Muscle layer of colon (tissue), 2 donors: ENCODE measurements around the gene C3orf52.

ENCODE experiments used
- H3K27ac ChIP-seq: one replicate; pipeline ENCODE4 v1.7.0; 2013; ENCODE audit warnings: low read depth, mild to moderate bottlenecking, low read length, moderate library complexity
- H3K27me3 ChIP-seq, 2 donors: one replicate each; pipeline ENCODE4 v1.7.0; 2013; ENCODE audit warnings: low read length in 2 of 2, mild to moderate bottlenecking in 2 of 2; ENCODE audit not compliant: insufficient read depth in 2 of 2, control insufficient read depth in 1 of 2
- H3K36me3 ChIP-seq: one replicate; pipeline ENCODE4 v1.7.0; 2013; ENCODE audit warnings: mild to moderate bottlenecking, low read length; ENCODE audit not compliant: insufficient read depth
- H3K4me1 ChIP-seq: one replicate; pipeline ENCODE4 v1.7.0; 2013; ENCODE audit warnings: mild to moderate bottlenecking, low read length; ENCODE audit not compliant: insufficient read depth
- H3K4me3 ChIP-seq, 2 donors: one replicate each; pipeline ENCODE4 v1.7.0; 2013; ENCODE audit warnings: low read length in 2 of 2, low read depth in 1 of 2, mild to moderate bottlenecking in 1 of 2, moderate library complexity in 1 of 2
- H3K9ac ChIP-seq: one replicate; pipeline ENCODE4 v1.7.0; 2013; ENCODE audit warnings: low read length
- H3K9me3 ChIP-seq: one replicate; pipeline ENCODE4 v1.7.0; 2013; ENCODE audit warnings: mild to moderate bottlenecking, low read length
- donor health status: abdominal sarcoma.
- donor health status: Adenocarcinoma of cecum.

The C3orf52 gene

DNA sequence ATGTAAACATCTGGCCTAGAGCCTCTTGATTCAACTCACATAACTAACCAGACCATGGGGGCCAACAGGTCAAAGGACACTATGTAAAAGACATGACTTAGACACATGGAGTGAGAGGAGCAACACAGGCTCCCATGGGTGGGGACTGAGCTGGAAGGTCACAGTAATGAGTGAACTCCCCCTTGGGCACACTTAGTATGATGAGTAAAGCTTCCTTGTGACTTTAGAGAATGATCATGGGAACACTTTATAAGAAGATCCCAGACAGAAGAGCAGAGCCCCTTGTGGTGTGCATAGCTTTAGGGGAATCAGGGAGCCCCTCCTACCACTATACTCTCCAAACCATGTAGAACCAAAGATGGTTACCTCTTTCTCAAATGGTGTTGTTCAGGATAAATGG lies 36.7 kb downstream of the C3orf52 start:
- H3K9ac ChIP-seq: no peak overlapping the region
- H3K4me3 ChIP-seq: no peak overlapping the region
- no peaks in the 10 kb centered on the region for H3K9me3 ChIP-seq
- no peaks in the 10 kb centered on the region for H3K4me1 ChIP-seq
- no peaks in the 10 kb centered on the region for H3K27me3 ChIP-seq
- no peaks in the 10 kb centered on the region for H3K36me3 ChIP-seq
- H3K27ac ChIP-seq: no peak overlapping the region

DNA sequence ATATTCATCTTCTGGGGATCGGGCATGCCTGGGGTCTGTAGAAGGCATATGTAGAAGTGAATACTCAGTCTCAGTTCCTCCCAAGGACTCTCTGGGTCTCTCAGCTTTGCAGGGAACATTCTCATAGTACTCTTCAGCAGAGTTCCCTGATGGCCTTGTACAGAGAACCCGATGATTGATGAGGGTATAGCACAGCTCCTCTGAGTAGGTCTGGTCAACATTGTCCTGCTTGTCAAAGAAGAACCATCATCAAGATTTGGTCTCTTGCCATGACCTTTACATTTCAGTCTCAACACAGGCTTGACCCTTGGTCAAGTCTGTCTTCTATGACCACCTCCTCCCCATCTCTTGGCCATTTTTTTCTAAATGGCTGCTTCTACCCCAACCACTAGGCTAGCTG lies 37.4 kb downstream of the C3orf52 start:
- Histone ChIP-seq H3K36me3 (no peaks in the 10 kb centered on the region), H3K9me3 (no peaks in the 10 kb centered on the region), H3K27me3 (no peaks in the 10 kb centered on the region), H3K27ac (no peak overlapping the region), H3K9ac (no peak overlapping the region), H3K4me3 (no peak overlapping the region), H3K4me1 (no peaks in the 10 kb centered on the region)

DNA sequence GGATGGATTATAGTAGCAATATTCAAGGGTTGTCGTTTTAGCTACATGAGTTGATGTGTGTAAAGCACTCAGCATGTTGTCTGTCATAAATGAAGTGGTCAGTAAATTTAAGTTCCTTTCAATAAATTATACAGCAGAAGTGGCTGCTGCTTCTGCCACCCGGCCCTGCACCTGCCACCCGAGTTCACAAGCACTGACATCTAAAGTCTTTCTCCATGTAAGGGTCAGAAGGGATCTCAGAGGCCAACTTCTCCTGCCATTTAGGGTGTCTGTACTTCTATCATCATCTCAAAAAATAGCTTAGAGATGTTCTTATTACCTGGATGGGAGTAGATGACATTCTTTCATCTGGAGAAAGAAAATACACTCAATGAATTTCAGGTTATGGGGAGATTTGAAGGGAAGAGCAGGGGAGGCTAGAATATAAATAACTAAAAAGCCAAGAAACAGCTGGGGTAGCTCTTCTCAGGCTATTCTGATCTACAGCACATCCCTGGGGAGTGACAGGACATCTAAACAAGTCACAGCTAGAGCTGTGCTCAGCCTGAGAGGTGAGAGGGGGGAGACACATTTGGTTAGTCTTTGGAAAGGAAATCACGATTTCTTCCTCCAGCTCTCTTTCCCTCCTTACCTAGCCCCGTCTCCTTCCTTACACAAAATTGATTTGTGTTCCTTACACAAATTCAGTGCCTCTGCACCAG lies 38.9 kb downstream of the C3orf52 start:
- no peak overlapping the region for H3K9ac ChIP-seq
- no peaks in the 10 kb centered on the region for H3K9me3 ChIP-seq
- no peaks in the 10 kb centered on the region for H3K27me3 ChIP-seq
- no peaks in the 10 kb centered on the region for H3K4me1 ChIP-seq
- no peak overlapping the region for H3K4me3 ChIP-seq
- no peaks in the 10 kb centered on the region for H3K36me3 ChIP-seq
- no peak overlapping the region for H3K27ac ChIP-seq

DNA sequence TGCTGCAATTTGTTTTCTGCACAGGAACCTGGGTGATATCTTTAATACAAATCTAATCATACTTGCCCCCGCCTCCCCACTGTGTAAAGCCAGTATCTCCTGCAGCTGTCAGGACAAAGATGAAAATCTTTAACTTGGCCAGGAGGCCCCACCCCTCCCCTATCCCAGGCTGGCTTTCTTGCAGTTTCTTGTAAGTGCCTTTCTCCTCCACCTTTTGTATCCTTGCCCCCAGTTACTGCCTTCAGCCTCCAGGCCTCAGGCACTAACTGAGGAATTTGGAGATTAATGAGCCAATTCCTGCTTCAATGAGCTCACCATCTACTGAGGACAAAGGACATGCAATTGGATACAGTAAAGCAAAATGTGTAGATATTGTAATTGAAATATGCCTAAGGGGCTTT lies 40.3 kb downstream of the C3orf52 start:
- Histone ChIP-seq H3K27me3 (no peaks in the 10 kb centered on the region), H3K9ac (no peak overlapping the region), H3K27ac (no peak overlapping the region), H3K36me3 (no peaks in the 10 kb centered on the region), H3K4me1 (no peaks in the 10 kb centered on the region), H3K4me3 (no peak overlapping the region), H3K9me3 (no peaks in the 10 kb centered on the region)

DNA sequence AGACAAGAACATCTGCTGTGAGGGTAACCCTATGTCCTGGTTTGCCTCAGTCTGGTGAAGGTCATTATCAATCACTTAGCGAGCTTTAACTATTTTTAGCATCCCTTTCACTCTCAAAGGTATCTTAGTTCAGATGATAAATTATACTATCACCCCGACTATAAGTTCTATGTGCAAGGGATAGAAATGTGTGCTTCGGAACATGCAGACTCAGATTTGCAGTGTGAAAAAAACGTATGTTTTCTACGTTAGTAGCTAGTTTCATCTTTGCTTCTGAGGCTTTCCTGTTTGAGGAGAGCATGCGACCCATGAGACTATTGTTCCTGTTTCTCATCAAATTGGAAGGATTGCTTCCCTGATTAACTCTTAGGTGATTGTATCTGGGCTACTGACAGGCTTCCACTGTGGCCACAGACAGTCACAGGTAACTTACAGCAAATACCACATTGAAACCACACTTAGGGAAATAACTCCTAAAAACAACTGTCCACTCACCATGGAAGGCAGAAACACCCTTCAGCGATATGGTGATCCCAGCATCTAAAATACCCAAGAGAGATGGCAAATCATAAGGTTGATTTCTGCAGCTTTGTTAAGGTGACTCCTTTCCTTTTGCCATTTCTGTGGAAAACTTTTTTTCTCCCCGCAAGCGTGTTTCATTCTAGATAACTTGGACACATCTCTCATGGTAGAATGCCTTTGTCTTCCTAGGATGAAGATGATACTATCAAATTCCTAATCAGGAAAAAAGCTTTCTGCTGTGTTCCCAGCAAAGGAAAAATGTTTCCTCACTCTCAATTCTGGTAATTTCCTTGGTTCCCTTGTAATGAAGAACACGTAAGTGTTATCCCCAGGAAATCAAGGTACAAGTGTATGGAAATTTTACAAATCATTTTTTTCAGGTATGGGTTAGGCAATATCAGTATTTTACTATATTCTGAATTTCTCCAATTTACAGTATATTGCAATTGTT lies 41.6 kb downstream of the C3orf52 start:
- Histone ChIP-seq H3K9me3 (no peaks in the 10 kb centered on the region), H3K27ac (no peak overlapping the region), H3K36me3 (no peaks in the 10 kb centered on the region), H3K9ac (no peak overlapping the region), H3K4me3 (no peak overlapping the region), H3K27me3 (no peaks in the 10 kb centered on the region), H3K4me1 (no peaks in the 10 kb centered on the region)

DNA sequence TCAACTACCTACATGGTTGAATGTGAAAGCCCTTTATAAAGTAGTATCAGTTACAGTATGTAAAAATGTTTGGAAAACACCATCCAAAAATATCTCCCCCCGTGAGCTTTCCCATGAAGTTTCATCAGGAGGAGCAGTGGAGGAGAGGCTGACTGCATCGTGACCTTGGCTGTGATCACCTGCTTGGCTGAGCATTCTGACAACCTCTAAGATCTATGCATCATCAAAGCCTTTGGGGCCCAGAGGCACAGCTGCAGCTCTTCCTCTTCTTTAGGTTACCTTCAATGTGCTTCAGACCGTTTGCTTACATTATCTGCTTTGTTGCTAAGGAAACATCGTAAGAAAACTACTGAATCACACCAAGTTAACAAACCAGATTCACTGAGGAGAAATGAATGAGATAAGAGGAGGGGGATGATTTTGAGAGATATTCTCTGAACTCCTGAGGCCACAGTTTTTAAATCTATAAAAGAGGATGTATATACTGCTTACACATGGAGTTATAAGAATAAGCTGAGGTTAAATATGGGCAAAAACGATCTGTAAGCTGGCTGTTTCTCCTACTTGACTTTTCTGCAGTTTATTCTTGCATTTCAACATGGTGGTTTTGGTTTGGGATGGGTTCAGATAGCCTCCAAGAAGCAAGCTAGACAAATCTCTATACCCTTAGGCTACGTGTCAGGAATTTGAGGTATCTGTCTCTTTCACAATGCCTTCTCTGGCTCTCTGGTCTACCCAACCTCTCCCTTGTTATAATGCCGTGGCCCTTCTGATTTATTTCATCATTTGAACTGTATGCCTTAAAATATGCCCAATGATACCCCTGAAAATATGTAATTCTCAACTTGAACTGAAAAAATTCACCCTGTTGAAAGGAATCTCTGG lies 42.9 kb downstream of the C3orf52 start:
- no peaks in the 10 kb centered on the region for H3K36me3 ChIP-seq
- H3K27me3 ChIP-seq: no peaks in the 10 kb centered on the region
- H3K27ac ChIP-seq: no peak overlapping the region
- H3K9me3 ChIP-seq: no peaks in the 10 kb centered on the region
- no peak overlapping the region for H3K4me3 ChIP-seq
- H3K4me1 ChIP-seq: no peaks in the 10 kb centered on the region
- H3K9ac ChIP-seq: no peak overlapping the region

DNA sequence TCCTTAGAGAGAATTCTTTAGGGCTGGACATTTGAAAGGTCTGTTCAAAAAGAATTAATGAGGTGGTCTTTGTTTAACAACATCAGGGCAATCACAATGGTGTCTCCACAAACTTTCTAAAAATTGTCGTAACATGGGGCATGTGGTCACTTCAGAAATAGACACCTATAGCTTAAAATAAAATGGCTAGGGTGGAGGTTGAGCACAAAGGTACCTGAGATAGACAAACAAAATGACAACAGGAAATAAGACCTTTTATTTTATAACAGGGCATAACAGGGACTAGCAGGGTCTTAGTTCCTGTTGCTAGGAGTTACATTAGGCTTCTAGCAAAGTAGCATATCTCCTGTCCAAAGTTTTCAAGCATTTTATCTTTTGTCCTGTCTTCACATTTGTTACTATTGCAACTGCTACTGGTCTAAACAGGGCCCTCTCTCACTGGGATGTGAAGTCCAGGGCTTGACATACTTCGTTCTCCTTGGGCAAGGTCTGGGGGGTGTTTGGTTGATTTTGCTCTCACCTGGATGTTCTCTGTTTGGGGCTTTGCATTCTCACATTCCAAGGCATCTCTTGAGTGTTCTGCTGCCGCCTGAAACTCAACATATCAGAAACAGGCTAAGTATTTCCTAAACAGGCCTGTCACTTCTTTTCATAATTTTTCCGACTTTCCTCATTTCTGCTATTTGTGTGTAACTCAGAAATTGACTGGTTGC lies 43.9 kb downstream of the C3orf52 start:
- H3K4me3 ChIP-seq: no peak overlapping the region
- no peak overlapping the region for H3K27ac ChIP-seq
- no peaks in the 10 kb centered on the region for H3K4me1 ChIP-seq

DNA sequence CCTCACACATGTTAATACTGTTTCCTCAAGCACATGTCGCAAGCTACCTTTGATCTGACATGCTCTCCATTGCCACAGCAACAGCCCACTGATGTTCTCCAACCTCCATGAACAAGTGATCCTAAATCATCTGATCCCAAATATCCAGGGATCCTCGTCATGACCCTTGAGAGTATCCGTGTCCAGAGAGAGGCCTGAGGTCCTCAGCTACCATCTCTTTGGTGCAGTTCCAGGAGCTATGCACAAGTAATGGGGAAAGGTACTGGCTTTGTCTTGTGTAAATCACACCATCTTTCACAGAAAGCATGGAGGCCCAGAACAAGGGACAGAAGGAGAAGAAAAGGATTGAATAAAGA lies 44.4 kb downstream of the C3orf52 start:
- no peaks in the 10 kb centered on the region for H3K4me1 ChIP-seq
- no peak overlapping the region for H3K4me3 ChIP-seq
- no peaks in the 10 kb centered on the region for H3K27me3 ChIP-seq
- H3K9me3 ChIP-seq: no peaks in the 10 kb centered on the region
- H3K36me3 ChIP-seq: no peaks in the 10 kb centered on the region
- H3K9ac ChIP-seq: no peak overlapping the region
- H3K27ac ChIP-seq: no peak overlapping the region

More for the DNA sequence above, 43.9 kb downstream of the C3orf52 start:
- Histone ChIP-seq H3K27me3 (no peaks in the 10 kb centered on the region), H3K36me3 (no peaks in the 10 kb centered on the region), H3K9me3 (no peaks in the 10 kb centered on the region), H3K9ac (no peak overlapping the region)

DNA sequence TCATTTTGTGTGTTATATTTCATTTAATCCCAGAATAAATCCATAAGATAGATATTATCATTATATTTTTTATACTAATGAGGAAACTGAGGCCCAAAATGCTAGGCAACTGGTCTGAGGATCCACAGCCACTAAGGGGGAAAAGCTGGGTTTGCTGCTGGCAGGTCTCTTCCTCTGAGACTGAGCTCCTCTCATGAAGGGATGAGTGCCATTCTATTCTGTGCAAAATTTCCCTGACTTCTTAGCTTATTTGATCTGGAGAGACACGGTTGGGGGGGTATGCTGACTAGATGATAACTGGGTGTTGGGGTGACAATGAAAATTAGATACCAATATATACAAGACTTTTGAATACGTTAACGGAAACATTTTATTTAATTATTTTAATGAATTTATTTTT lies 44.9 kb downstream of the C3orf52 start:
- Histone ChIP-seq H3K27me3 (no peaks in the 10 kb centered on the region), H3K27ac (no peak overlapping the region), H3K4me3 (no peak overlapping the region), H3K4me1 (no peaks in the 10 kb centered on the region), H3K9me3 (no peaks in the 10 kb centered on the region), H3K36me3 (no peaks in the 10 kb centered on the region), H3K9ac (no peak overlapping the region)

DNA sequence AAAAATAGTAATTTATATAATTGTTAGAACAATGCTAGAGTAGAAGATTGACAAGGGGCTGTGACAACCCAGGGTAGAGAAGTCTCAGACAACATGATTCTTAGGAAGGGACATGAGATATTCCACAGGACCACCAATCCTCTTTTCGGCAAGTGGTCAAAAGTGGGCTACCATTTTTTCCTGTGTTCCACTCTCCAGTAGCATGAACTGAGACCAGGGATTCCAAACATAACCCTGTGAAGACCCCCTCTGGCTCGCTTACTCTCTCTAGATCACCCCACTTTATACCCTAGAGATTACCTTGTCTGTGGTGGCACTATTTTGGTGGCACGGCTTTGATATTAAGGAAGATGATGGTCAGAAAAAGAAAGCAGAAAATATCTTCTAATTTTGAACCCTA lies 45.9 kb downstream of the C3orf52 start:
- no peaks in the 10 kb centered on the region for H3K9me3 ChIP-seq
- no peaks in the 10 kb centered on the region for H3K4me1 ChIP-seq
- no peak overlapping the region for H3K9ac ChIP-seq
- no peaks in the 10 kb centered on the region for H3K27me3 ChIP-seq
- H3K4me3 ChIP-seq: no peak overlapping the region
- H3K27ac ChIP-seq: no peak overlapping the region
- no peaks in the 10 kb centered on the region for H3K36me3 ChIP-seq

DNA sequence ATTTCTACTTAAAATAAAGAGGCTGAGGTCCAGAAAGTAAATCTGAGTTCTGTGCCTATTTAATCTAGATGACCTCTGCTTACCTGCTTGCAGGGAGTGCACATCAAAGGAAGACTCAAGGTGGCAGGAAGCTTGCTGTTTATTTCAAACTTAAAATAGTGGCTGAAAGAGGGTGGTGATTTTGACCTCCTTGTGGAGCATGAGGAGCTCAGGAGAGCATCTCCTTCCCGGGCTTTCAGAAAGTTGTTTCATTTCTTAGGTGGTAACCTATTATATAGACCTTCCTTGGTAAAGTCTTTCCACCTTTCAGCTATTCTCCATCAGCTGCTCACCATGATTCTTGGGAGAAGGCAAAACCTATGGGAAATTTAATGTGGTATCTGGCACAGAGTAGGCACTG lies 46.4 kb downstream of the C3orf52 start:
- Histone ChIP-seq H3K9me3 (no peaks in the 10 kb centered on the region), H3K36me3 (no peaks in the 10 kb centered on the region), H3K9ac (no peak overlapping the region), H3K4me1 (no peaks in the 10 kb centered on the region), H3K4me3 (no peak overlapping the region), H3K27ac (no peak overlapping the region), H3K27me3 (no peaks in the 10 kb centered on the region)
